Prostate gland (tissue), 2 donors: ENCODE results near the gene DUSP1.

Source experiments
- CTCF ChIP-seq, 4 experiments: fragments of 200-600 bp in 2 of 4; fragments of 450-650 bp in 2 of 4; sonication (generic) in 2 of 4; IDR thresholded peaks; 1 replicate in 3 of 4; 2 replicates in 1 of 4; pipeline ENCODE4 v1.5.1; 2016 to 2019; ENCODE audit warnings: antibody characterized with exemption in 4 of 4, mild to moderate bottlenecking in 2 of 4, moderate library complexity in 2 of 4
- POLR2AphosphoS5 ChIP-seq: sonication (generic); formaldehyde crosslinking; IDR thresholded peaks from one replicate; pipeline ENCODE4 v1.6.1; 2017; ENCODE audit warnings: antibody characterized with exemption

GRCh38 chr5:172743112-172743959 lies 27.7 kb downstream of the DUSP1 start:
- no peak for TF ChIP-seq CTCF (IDR thresholded peaks at IDR 0.05)
- no peak for TF ChIP-seq POLR2AphosphoS5
